HepG2 (cell line): ENCODE measurements around the gene NOS1AP. TPM values are rescaled to one million over a fixed set of nuclear protein-coding genes. Genes with fewer than 3 reads are reported as not detected.

Source experiments
- ATAC-seq: fragments of 200-7000 bp; cut with Tn5 transposase; 3 replicates; pipeline ENCODE4 v1.9.1; 2020; ENCODE audit warnings: mild to moderate bottlenecking, moderate library complexity
- BruUV-seq: library from RNA; stranded (reverse); fragments of 400-500 nt; replicated peaks from 2 replicates; lab custom pipeline; 2021; lab: Mats Ljungman, UMichigan
- CTCF ChIA-PET: fragments of 300-600 bp; formaldehyde crosslinking; extraction: SDS; loops from one replicate; lab custom pipeline; 2021; ENCODE audit warnings: low total read pairs, inconsistent platforms, low intra/inter-chr PET ratio; lab: Yijun Ruan, JAX
- POLR2A ChIA-PET: fragments of 350-600 bp; sonication (Branson Sonifier 250); formaldehyde crosslinking; loops from one replicate; lab custom pipeline; 2020; ENCODE audit warnings: antibody characterized with exemption, inconsistent platforms; lab: Yijun Ruan, JAX
- DNase-seq: peaks from one replicate; pipeline ENCODE4 v3.0.0-alpha.2; 2015; ENCODE audit warnings: low spot score
- FAIRE-seq: peaks from 3 replicates; lab custom pipeline; 2011; peaks lifted over from hg19 to GRCh38; lab: Jason Lieb, UNC
- H2AFZ ChIP-seq: one replicate; pipeline ENCODE4 v1.6.1; 2011; ENCODE audit warnings: low read length, inconsistent platforms
- H3K27ac ChIP-seq: fragments of 300-600 bp; 3 replicates; pipeline ENCODE4 v1.8.0; 2011; ENCODE audit warnings: mixed run types, mild to moderate bottlenecking, mixed read lengths, low read length, inconsistent platforms; ENCODE audit not compliant: insufficient read depth; ENCODE audit errors: extremely low read length
- H3K27me3 ChIP-seq, 2 experiments: fragments of 200-600 bp in 1 of 2; 2 replicates in 1 of 2; 3 replicates in 1 of 2; pipeline versions ENCODE4 v1.6.0 to v1.8.0; 2011; ENCODE audit warnings: low read length in 2 of 2, mild to moderate bottlenecking in 2 of 2, moderate library complexity in 2 of 2, inconsistent platforms in 1 of 2; ENCODE audit not compliant: insufficient read depth in 2 of 2, control insufficient read depth in 1 of 2
- H3K36me3 ChIP-seq, 2 experiments: fragments of 200-600 bp in 1 of 2; replicated peaks in 1 of 2; 2 replicates in 1 of 2; 3 replicates in 1 of 2; pipeline versions ENCODE4 v1.5.1 to v1.8.0; 2011; ENCODE audit warnings: low read length in 2 of 2, inconsistent platforms in 1 of 2; ENCODE audit not compliant: insufficient read depth in 2 of 2, control insufficient read depth in 1 of 2
- H3K4me1 ChIP-seq: 2 replicates; pipeline ENCODE4 v1.5.1; 2012; ENCODE audit warnings: low read length, inconsistent platforms; ENCODE audit not compliant: insufficient read depth
- H3K4me2 ChIP-seq: 2 replicates; pipeline ENCODE4 v1.6.0; 2011; ENCODE audit warnings: low read depth, low read length, inconsistent platforms
- H3K4me3 ChIP-seq, 3 experiments: fragments of 200-600 bp in 1 of 3; sonication (generic), shearing (Covaris generic) in 1 of 3; replicated peaks in 1 of 3; 2 replicates each; pipeline ENCODE4 v1.5.1; 2011 to 2016; ENCODE audit warnings: low read length in 3 of 3, inconsistent platforms in 2 of 3, low read depth in 2 of 3, mild to moderate bottlenecking in 2 of 3, control low read depth in 1 of 3, mixed read lengths in 1 of 3; ENCODE audit not compliant: insufficient read depth in 1 of 3
- H3K79me2 ChIP-seq: one replicate; pipeline ENCODE4 v1.6.1; 2011; ENCODE audit warnings: low read length, inconsistent platforms; ENCODE audit not compliant: insufficient read depth
- H3K9ac ChIP-seq: 2 replicates; pipeline ENCODE4 v1.6.0; 2011; ENCODE audit warnings: mild to moderate bottlenecking, low read depth, low read length, inconsistent platforms; ENCODE audit not compliant: insufficient read depth
- H3K9me3 ChIP-seq: 2 replicates; pipeline ENCODE4 v1.5.1; 2012; ENCODE audit warnings: mild to moderate bottlenecking, low read length
- H4K20me1 ChIP-seq: 2 replicates; pipeline ENCODE4 v1.6.0; 2011; ENCODE audit warnings: inconsistent platforms, mild to moderate bottlenecking, low read length, moderate library complexity; ENCODE audit not compliant: insufficient read depth
- CC2D1A ChIP-seq: sonication (generic); formaldehyde crosslinking; IDR thresholded peaks from 2 replicates; pipeline ENCODE4 v1.8.1; 2023; ENCODE audit warnings: mild to moderate bottlenecking, missing genetic modification reagents
- ESRRA ChIP-seq: sonication (generic); formaldehyde crosslinking; IDR thresholded peaks from 2 replicates; pipeline ENCODE4 v1.5.1; 2020; ENCODE audit warnings: mild to moderate bottlenecking, low read depth, missing genetic modification reagents
- EZH2 ChIP-seq: conservative IDR thresholded peaks from 2 replicates; pipeline ENCODE4 v1.6.1; 2012; ENCODE audit warnings: mild to moderate bottlenecking, low read depth, low read length, moderate library complexity
- HNRNPUL1 ChIP-seq: fragments of 200-400 bp; formaldehyde crosslinking; IDR thresholded peaks from 2 replicates; pipeline ENCODE4 v1.6.1; 2017; ENCODE audit warnings: low read depth, mild to moderate bottlenecking, low read length, moderate library complexity
- HOXA3 ChIP-seq: sonication (generic); formaldehyde crosslinking; IDR thresholded peaks from 2 replicates; pipeline ENCODE4 v1.5.0; 2020; ENCODE audit warnings: missing genetic modification reagents
- KDM4B ChIP-seq: sonication (generic); formaldehyde crosslinking; IDR thresholded peaks from 2 replicates; pipeline ENCODE4 v1.4.0; 2020; ENCODE audit warnings: missing genetic modification reagents
- MED13 ChIP-seq: sonication (generic); formaldehyde crosslinking; IDR thresholded peaks from 2 replicates; pipeline ENCODE4 v1.5.0; 2020; ENCODE audit warnings: missing genetic modification reagents
- NFIB ChIP-seq: sonication (generic); formaldehyde crosslinking; IDR thresholded peaks from 2 replicates; pipeline ENCODE4 v1.9.0; 2021; ENCODE audit warnings: missing genetic modification reagents, mild to moderate bottlenecking, borderline replicate concordance
- PLRG1 ChIP-seq: fragments of 450-650 bp; conservative IDR thresholded peaks from 2 replicates; pipeline ENCODE4 v1.6.1; 2016
- SETDB1 ChIP-seq: sonication (generic); formaldehyde crosslinking; IDR thresholded peaks from 2 replicates; pipeline ENCODE4 v1.5.1; 2020; ENCODE audit warnings: missing genetic modification reagents, mild to moderate bottlenecking, borderline replicate concordance
- SMAD1 ChIP-seq: sonication (generic); formaldehyde crosslinking; IDR thresholded peaks from 2 replicates; pipeline ENCODE4 v1.4.0; 2020; ENCODE audit warnings: missing genetic modification reagents, low read depth, mild to moderate bottlenecking, borderline replicate concordance
- SMARCE1 ChIP-seq: fragments of 450-650 bp; IDR thresholded peaks from 2 replicates; pipeline ENCODE4 v1.6.1; 2017; ENCODE audit warnings: borderline replicate concordance
- SNAPC2 ChIP-seq: sonication (generic); formaldehyde crosslinking; IDR thresholded peaks from 2 replicates; pipeline ENCODE4 v1.8.1; 2022; ENCODE audit warnings: mild to moderate bottlenecking, missing genetic modification reagents
- ZFP37 ChIP-seq: sonication (generic); formaldehyde crosslinking; IDR thresholded peaks from 2 replicates; pipeline ENCODE4 v1.4.0; 2020; ENCODE audit warnings: missing genetic modification reagents, borderline replicate concordance
- ZNF138 ChIP-seq: sonication (generic); formaldehyde crosslinking; IDR thresholded peaks from 2 replicates; pipeline ENCODE4 v1.5.0; 2020; ENCODE audit warnings: mild to moderate bottlenecking, low read depth, missing genetic modification reagents
- ZNF563 ChIP-seq: sonication (generic); formaldehyde crosslinking; IDR thresholded peaks from 2 replicates; pipeline ENCODE4 v1.8.0; 2022; ENCODE audit warnings: mild to moderate bottlenecking, moderate library complexity, missing genetic modification reagents
- ZNF768 ChIP-seq: sonication (generic); formaldehyde crosslinking; IDR thresholded peaks from 2 replicates; pipeline ENCODE4 v1.4.0; 2020; ENCODE audit warnings: missing genetic modification reagents
- WGBS: methylation state at CpG from one replicate; pipeline ENCODE4 v1.1.6; 2017; ENCODE audit warnings: low lambda C conversion rate; 5-methylcytosine and 5-hydroxymethylcytosine counted together
- in situ Hi-C: cut with HindIII; loops from 2 replicates; pipeline ENCODE4 v1.10.0; 2017; ENCODE audit warnings: low pct_unique_long_range_greater_than_20kb; ENCODE audit not compliant: extremely low pct_ligation_motif_present
- intact Hi-C: fragments of 100-400 bp; cut with micrococcal nuclease; formaldehyde crosslinking; loops from one replicate; pipeline ENCODE4 v1.10.0; 2022; ENCODE audit not compliant: unreplicated experiment
- polyA plus RNA-seq, 8 experiments: library from polyadenylated mRNA; depleted of rRNA in 3 of 8; stranded (reverse) in 7 of 8; unstranded in 1 of 8; fragments of >200 nt; fragmentation: Illumina TruSeq in 4 of 8; extraction: Trizol in 4 of 8; gene quantifications; 2 replicates each; pipeline versions ENCODE4 v1.2.1 to v1.2.3, GENCODE V29; 2011 to 2016; ENCODE audit warnings: low read depth in 4 of 8, missing spikeins in 1 of 8, mixed read lengths in 1 of 8; ENCODE audit not compliant: insufficient read depth in 1 of 8
- total RNA-seq, 5 experiments: library from RNA; depleted of rRNA; stranded (reverse); fragments of >200 nt; fragmentation: Illumina TruSeq; extraction: Trizol; gene quantifications; 2 replicates each; pipeline ENCODE4 v1.2.3, GENCODE V29; 2016; ENCODE audit warnings: low read depth in 1 of 5
- TF ChIP-seq, protein P1 (sequence below), 2 experiments: sonication (generic) in 1 of 2; formaldehyde crosslinking in 1 of 2; IDR thresholded peaks; 2 replicates each; pipeline versions ENCODE4 v1.6.1 to v1.9.0; 2014 to 2022; ENCODE audit warnings: antibody characterized with exemption in 1 of 2, borderline replicate concordance in 1 of 2, inconsistent platforms in 1 of 2, low read depth in 1 of 2, missing genetic modification reagents in 1 of 2
- TF ChIP-seq, protein P2 (sequence below): sonication (generic); formaldehyde crosslinking; IDR thresholded peaks from 2 replicates; pipeline ENCODE4 v1.4.0; 2020; ENCODE audit warnings: missing genetic modification reagents

The NOS1AP gene
- total and polyA plus RNA-seq, 2 of the 13 experiments (the other 11 are each of a cell fraction or from before 2014, with no cell fraction given) = 2.0 to 3.3 TPM

DNA sequence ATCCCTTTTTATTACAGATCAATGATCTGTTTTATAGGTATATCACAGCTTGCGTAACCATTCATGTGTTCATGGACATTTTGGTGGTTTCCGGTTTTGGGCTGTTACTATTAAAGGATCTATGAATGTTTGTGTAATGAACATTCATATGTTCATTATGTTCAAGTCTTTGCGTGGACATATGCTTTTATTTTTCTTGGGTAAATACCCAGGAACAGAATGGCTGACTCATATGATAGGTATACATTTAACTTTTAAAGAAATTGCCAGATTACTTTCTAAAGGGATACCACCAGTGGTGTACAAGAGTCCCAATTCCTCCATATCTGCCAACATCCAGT, 233.5 kb downstream of the NOS1AP start (continued):
- TF ChIP-seq, protein P1, sequence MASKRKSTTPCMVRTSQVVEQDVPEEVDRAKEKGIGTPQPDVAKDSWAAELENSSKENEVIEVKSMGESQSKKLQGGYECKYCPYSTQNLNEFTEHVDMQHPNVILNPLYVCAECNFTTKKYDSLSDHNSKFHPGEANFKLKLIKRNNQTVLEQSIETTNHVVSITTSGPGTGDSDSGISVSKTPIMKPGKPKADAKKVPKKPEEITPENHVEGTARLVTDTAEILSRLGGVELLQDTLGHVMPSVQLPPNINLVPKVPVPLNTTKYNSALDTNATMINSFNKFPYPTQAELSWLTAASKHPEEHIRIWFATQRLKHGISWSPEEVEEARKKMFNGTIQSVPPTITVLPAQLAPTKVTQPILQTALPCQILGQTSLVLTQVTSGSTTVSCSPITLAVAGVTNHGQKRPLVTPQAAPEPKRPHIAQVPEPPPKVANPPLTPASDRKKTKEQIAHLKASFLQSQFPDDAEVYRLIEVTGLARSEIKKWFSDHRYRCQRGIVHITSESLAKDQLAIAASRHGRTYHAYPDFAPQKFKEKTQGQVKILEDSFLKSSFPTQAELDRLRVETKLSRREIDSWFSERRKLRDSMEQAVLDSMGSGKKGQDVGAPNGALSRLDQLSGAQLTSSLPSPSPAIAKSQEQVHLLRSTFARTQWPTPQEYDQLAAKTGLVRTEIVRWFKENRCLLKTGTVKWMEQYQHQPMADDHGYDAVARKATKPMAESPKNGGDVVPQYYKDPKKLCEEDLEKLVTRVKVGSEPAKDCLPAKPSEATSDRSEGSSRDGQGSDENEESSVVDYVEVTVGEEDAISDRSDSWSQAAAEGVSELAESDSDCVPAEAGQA (IDR thresholded peaks at IDR 0.05; ENCODE audit: low read depth) = no peak
- TF ChIP-seq, protein P1 (CRISPR knock-in tag; IDR thresholded peaks at IDR 0.05; ENCODE audit: borderline replicate concordance) = no peak
- no peak for TF ChIP-seq HOXA3
- TF ChIP-seq NFIB (CRISPR knock-in tag) = no peak
- no peak for TF ChIP-seq CC2D1A
- TF ChIP-seq HNRNPUL1 = no peak
- TF ChIP-seq ZNF768 (CRISPR knock-in tag) = no peak
- no peak for TF ChIP-seq KDM4B
- no peak for TF ChIP-seq ZNF563 (CRISPR knock-in tag)

DNA sequence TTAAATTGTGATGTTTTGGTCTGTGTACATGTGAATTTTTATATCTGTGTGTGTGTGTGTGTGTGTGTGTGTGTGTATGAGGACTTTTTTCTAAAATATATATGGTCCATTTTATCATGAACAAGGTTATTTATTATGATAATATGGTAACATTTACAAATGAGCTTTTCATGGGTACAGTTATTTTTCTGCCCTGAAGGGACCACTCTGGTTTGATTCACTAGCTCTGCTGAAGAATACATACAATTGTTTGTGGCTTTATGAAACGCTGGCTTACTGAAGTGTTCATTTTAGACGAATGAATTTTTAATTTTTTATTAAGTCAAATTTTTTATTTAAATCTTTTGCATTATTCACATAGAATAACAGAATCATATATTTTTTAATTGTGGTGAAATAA, 235.2 kb downstream of the NOS1AP start:
- ChIA-PET POLR2A (no interaction called here), CTCF (no interaction called here)
- Histone ChIP-seq H3K27ac (no peak overlapping the region), H4K20me1 (no peaks in the 10 kb centered on the region), H3K27me3 (no peaks in the 10 kb centered on the region), H3K4me2 (no peak overlapping the region), H3K4me1 (peaks cover 11% of the 10 kb centered on the region), H3K79me2 (no peaks in the 10 kb centered on the region), H3K36me3 (peaks cover 0 to 3% of the 10 kb centered on the region in 2 experiments; a peak in 1 of 5 replicates), H3K9ac (no peak overlapping the region), H2AFZ (no peak overlapping the region), H3K4me3 (no peak overlapping the region), H3K9me3 (no peaks in the 10 kb centered on the region)
- no TSS peak for BruUV-seq
- intact Hi-C loops = no loop called here
- no peak for DNase-seq
- ATAC-seq = no peak
- no peak for FAIRE-seq
- WGBS = 94% methylated on average over 2 of the region's 2 CpGs
- in situ Hi-C loops = no loop called here
- TF ChIP-seq SMAD1 (CRISPR knock-in tag) = no peak
- no peak for TF ChIP-seq PLRG1
- no peak for TF ChIP-seq SNAPC2
- TF ChIP-seq ZFP37 (CRISPR knock-in tag) = no peak
- no peak for TF ChIP-seq ESRRA (CRISPR knock-in tag)
- no peak for TF ChIP-seq EZH2
- TF ChIP-seq SETDB1 (CRISPR knock-in tag) = no peak
- no peak for TF ChIP-seq ZNF138 (CRISPR knock-in tag)
- no peak for TF ChIP-seq SMARCE1
- TF ChIP-seq MED13 (CRISPR knock-in tag) = no peak
- TF ChIP-seq, protein P2, sequence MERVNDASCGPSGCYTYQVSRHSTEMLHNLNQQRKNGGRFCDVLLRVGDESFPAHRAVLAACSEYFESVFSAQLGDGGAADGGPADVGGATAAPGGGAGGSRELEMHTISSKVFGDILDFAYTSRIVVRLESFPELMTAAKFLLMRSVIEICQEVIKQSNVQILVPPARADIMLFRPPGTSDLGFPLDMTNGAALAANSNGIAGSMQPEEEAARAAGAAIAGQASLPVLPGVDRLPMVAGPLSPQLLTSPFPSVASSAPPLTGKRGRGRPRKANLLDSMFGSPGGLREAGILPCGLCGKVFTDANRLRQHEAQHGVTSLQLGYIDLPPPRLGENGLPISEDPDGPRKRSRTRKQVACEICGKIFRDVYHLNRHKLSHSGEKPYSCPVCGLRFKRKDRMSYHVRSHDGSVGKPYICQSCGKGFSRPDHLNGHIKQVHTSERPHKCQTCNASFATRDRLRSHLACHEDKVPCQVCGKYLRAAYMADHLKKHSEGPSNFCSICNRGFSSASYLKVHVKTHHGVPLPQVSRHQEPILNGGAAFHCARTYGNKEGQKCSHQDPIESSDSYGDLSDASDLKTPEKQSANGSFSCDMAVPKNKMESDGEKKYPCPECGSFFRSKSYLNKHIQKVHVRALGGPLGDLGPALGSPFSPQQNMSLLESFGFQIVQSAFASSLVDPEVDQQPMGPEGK = no peak
